Caco-2 (cell line): ENCODE data around the gene TCTN3. TPM values are rescaled to one million over a fixed set of nuclear protein-coding genes. Genes with fewer than 3 reads are reported as not detected.

Source experiments
- BruUV-seq: library from RNA; stranded (reverse); fragments of 400-500 nt; replicated peaks from 2 replicates; lab custom pipeline; 2021; lab: Mats Ljungman, UMichigan
- CTCF ChIA-PET: fragments of 300-600 bp; sonication (Branson Sonifier 250); formaldehyde crosslinking; loops from one replicate; lab custom pipeline; 2022; ENCODE audit warnings: antibody characterized with exemption; lab: Charles Lee
- POLR2A ChIA-PET: fragments of 300-600 bp; sonication (Branson Sonifier 250); formaldehyde crosslinking; loops from one replicate; lab custom pipeline; 2022; ENCODE audit warnings: antibody characterized with exemption; lab: Charles Lee
- DNase-seq, 2 experiments: peaks; one replicate each; pipeline versions ENCODE4 v3.0.0 to v3.0.0-alpha.2; 2020 to 2022
- H3K27me3 ChIP-seq: replicated peaks from 2 replicates; pipeline ENCODE4 v1.6.0; 2011; ENCODE audit warnings: low read length; ENCODE audit not compliant: control insufficient read depth, insufficient read depth
- H3K36me3 ChIP-seq: 2 replicates; pipeline ENCODE4 v1.5.1; 2011; ENCODE audit warnings: low read length; ENCODE audit not compliant: control insufficient read depth, insufficient read depth
- H3K4me1 ChIP-seq: fragments of 250-450 bp; sonication (Bioruptor Pico); 2 replicates; pipeline ENCODE4 v1.5.1; 2020; ENCODE audit warnings: mild to moderate bottlenecking
- H3K4me3 ChIP-seq: 2 replicates; pipeline ENCODE4 v1.5.1; 2011; ENCODE audit warnings: low read depth, mild to moderate bottlenecking, control low read depth, low read length
- H3K9me3 ChIP-seq: fragments of 250-450 bp; sonication (Bioruptor Pico); 2 replicates; pipeline ENCODE4 v1.5.1; 2020; ENCODE audit warnings: mild to moderate bottlenecking, moderate library complexity
- H3K27ac Mint-ChIP-seq: one replicate; pipeline ENCODE4 v1.8.0; 2022; ENCODE audit warnings: mixed read lengths; ENCODE audit not compliant: unreplicated experiment
- H3K27me3 Mint-ChIP-seq: one replicate; pipeline ENCODE4 v1.8.0; 2022; ENCODE audit warnings: mixed read lengths; ENCODE audit not compliant: insufficient read depth, unreplicated experiment
- H3K36me3 Mint-ChIP-seq: one replicate; pipeline ENCODE4 v1.8.0; 2022; ENCODE audit warnings: mild to moderate bottlenecking, mixed read lengths; ENCODE audit not compliant: insufficient read depth, unreplicated experiment
- H3K4me1 Mint-ChIP-seq: one replicate; pipeline ENCODE4 v1.8.0; 2022; ENCODE audit warnings: low read depth, mixed read lengths; ENCODE audit not compliant: unreplicated experiment
- H3K4me3 Mint-ChIP-seq: one replicate; pipeline ENCODE4 v1.8.0; 2022; ENCODE audit warnings: mild to moderate bottlenecking, moderate library complexity, mixed read lengths; ENCODE audit not compliant: unreplicated experiment
- H3K9me3 Mint-ChIP-seq: one replicate; pipeline ENCODE4 v1.8.0; 2022; ENCODE audit warnings: mixed read lengths; ENCODE audit not compliant: unreplicated experiment
- CTCF ChIP-seq, 2 experiments: fragments of 200-600 bp in 1 of 2; IDR thresholded peaks; 1 replicate in 1 of 2; 2 replicates in 1 of 2; pipeline versions ENCODE4 v1.5.1 to v1.8.0; 2011 to 2022; ENCODE audit warnings: antibody characterized with exemption in 1 of 2, control low read depth in 1 of 2, inconsistent platforms in 1 of 2, low read depth in 1 of 2, low read length in 1 of 2, mild to moderate bottlenecking in 1 of 2, moderate library complexity in 1 of 2; ENCODE audit not compliant: insufficient read depth in 1 of 2, severe bottlenecking in 1 of 2, unreplicated experiment in 1 of 2
- intact Hi-C: fragments of 100-400 bp; cut with micrococcal nuclease; formaldehyde crosslinking; loops from one replicate; pipeline ENCODE4 v1.10.0; 2022; ENCODE audit not compliant: unreplicated experiment
- total RNA-seq: library from RNA; stranded (reverse); gene quantifications from 2 replicates; pipeline ENCODE4 v1.2.3, GENCODE V29; 2022

Gene TCTN3
- total RNA-seq, 1 experiment from 2014 or later, result 52.1 TPM

GRCh38 chr10:95693071-95693667 is 558 bp downstream of the TCTN3 start:
- peak in 1 of 2 experiments; percentile 11 for DNase-seq
- POLR2A ChIA-PET, result interaction anchor here (0.5 to 1.7 kb wide), 7 partner anchors 18 to 172 kb away, joined by 3 to 14 read pairs (median 6); partner anchors contain the start of gene ALDH18A1

GRCh38 chr10:95691281-95691680 is 2.4 kb downstream of the TCTN3 start:
- no TSS peak for BruUV-seq
- peaks cover 21% of the 10 kb centered on the region for H3K4me1 Mint-ChIP-seq
- peaks cover 60% of the 10 kb centered on the region for H3K36me3 Mint-ChIP-seq
- Histone ChIP-seq H3K36me3 (peaks cover 2% of the 10 kb centered on the region; the same call in 1 of the 2 replicates), H3K4me1 (0 out of 2 replicates have a peak, but pooled peaks cover 2% of the 10 kb centered on the region), H3K4me3 (no peak overlapping the region), H3K27me3 (no peaks in the 10 kb centered on the region), H3K9me3 (no peaks in the 10 kb centered on the region)
- no peaks in the 10 kb centered on the region for H3K9me3 Mint-ChIP-seq
- DNase-seq, result no peak
- CTCF ChIA-PET, result no interaction called here
- no peaks in the 10 kb centered on the region for H3K27me3 Mint-ChIP-seq
- H3K27ac Mint-ChIP-seq, result no peak overlapping the region
- POLR2A ChIA-PET, result no interaction called here
- TF ChIP-seq CTCF (IDR thresholded peaks at IDR 0.05; ENCODE audit: insufficient read depth in 1 of 2, low read depth in 1 of 2, low read length in 1 of 2, severe bottlenecking in 1 of 2, unreplicated experiment in 1 of 2), result no peak
- intact Hi-C loops, result loop anchor here (5.0 kb wide), 3 partner anchors 216 to 319 kb away; partner anchors contain the start of gene CC2D2B
- no peak overlapping the region for H3K4me3 Mint-ChIP-seq

More at GRCh38 chr10:95693071-95693667, 558 bp downstream of the TCTN3 start:
- peak overlapping the region; percentile 86 for H3K4me3 ChIP-seq
- H3K36me3 ChIP-seq, result peaks cover 2% of the 10 kb centered on the region; the same call in 1 of the 2 replicates
- peak overlapping the region; percentile 99 for H3K27ac Mint-ChIP-seq
- no peaks in the 10 kb centered on the region for H3K9me3 ChIP-seq
- H3K27me3 ChIP-seq, result no peaks in the 10 kb centered on the region
- intact Hi-C loops, result loop anchor here (5.0 kb wide), 3 partner anchors 214 to 321 kb away; partner anchors contain the start of gene CC2D2B
- 0 out of 2 replicates have a peak, but pooled peaks cover 2% of the 10 kb centered on the region for H3K4me1 ChIP-seq
- H3K27me3 Mint-ChIP-seq, result no peaks in the 10 kb centered on the region
- no peak for TF ChIP-seq CTCF (IDR thresholded peaks at IDR 0.05; ENCODE audit: insufficient read depth in 1 of 2, low read depth in 1 of 2, low read length in 1 of 2, severe bottlenecking in 1 of 2, unreplicated experiment in 1 of 2)
- H3K4me1 Mint-ChIP-seq, result peaks cover 21% of the 10 kb centered on the region
- TSS peak; percentile 38 for BruUV-seq
- peaks cover 42% of the 10 kb centered on the region for H3K36me3 Mint-ChIP-seq
- CTCF ChIA-PET, result interaction anchor here (0.5 to 3.5 kb wide), 60 partner anchors 9 to 536 kb away, joined by 3 to 85 read pairs (median 4); partner anchors contain the start of genes ACSM6, ALDH18A1, CC2D2B and ENTPD1
- H3K9me3 Mint-ChIP-seq, result peaks cover 8% of the 10 kb centered on the region
- peak overlapping the region; percentile 97 for H3K4me3 Mint-ChIP-seq

- Histone ChIP-seq H3K4me1 (0 out of 2 replicates have a peak, but pooled peaks cover 2% of the 10 kb centered on the region), H3K27me3 (no peaks in the 10 kb centered on the region), H3K9me3 (no peaks in the 10 kb centered on the region), H3K36me3 (peaks cover 2% of the 10 kb centered on the region; the same call in 1 of the 2 replicates), H3K4me3 (no peak overlapping the region)
- ChIA-PET CTCF (interaction anchor here (1.4 kb wide), 1 partner anchor 176 kb away, joined by 3 read pairs; no protein-coding TSS in a partner anchor), POLR2A (interaction anchor here (0.6 kb wide), 2 partner anchors 10 to 86 kb away, joined by 3 read pairs; no protein-coding TSS in a partner anchor)
- H3K4me3 Mint-ChIP-seq, result no peak overlapping the region
- peak in 1 of 2 experiments; percentile 31 for TF ChIP-seq CTCF (IDR thresholded peaks at IDR 0.05; ENCODE audit: insufficient read depth in 1 of 2, low read depth in 1 of 2, low read length in 1 of 2, severe bottlenecking in 1 of 2, unreplicated experiment in 1 of 2)
- H3K27ac Mint-ChIP-seq, result no peak overlapping the region
- H3K4me1 Mint-ChIP-seq, result peaks cover 14% of the 10 kb centered on the region
- H3K9me3 Mint-ChIP-seq, result no peaks in the 10 kb centered on the region
- H3K27me3 Mint-ChIP-seq, result no peaks in the 10 kb centered on the region
- intact Hi-C loops, result no loop called here
- no TSS peak for BruUV-seq
- no peak for DNase-seq
- H3K36me3 Mint-ChIP-seq, result peaks cover 75% of the 10 kb centered on the region
Measured at GRCh38 chr10:95688648-95689047, 5.1 kb downstream of the TCTN3 start.
